Activated CD4-positive, alpha-beta T cell treated with anti-CD3 and anti-CD28 coated beads for 36 hours (primary cell): ENCODE data around the gene TNPO1. TPM values are rescaled to one million over a fixed set of nuclear protein-coding genes. Genes with fewer than 3 reads are reported as not detected.
"Not testable (repeated sequence)": the region's sequence is repeated elsewhere in the genome, so short reads cannot be mapped to it uniquely, and the experiment has no call there.

ENCODE experiments used
- ATAC-seq: fragments of 200-7000 bp; cut with Tn5 transposase; one replicate; pipeline ENCODE4 v1.10.0; 2021; ENCODE audit warnings: mild to moderate bottlenecking, moderate library complexity
- CTCF ChIA-PET: fragments of 350-600 bp; sonication (Branson Sonifier 250); formaldehyde crosslinking; loops from one replicate; lab custom pipeline; 2021; ENCODE audit warnings: antibody characterized with exemption; lab: Charles Lee
- POLR2A ChIA-PET: fragments of 350-600 bp; sonication (Branson Sonifier 250); formaldehyde crosslinking; loops from one replicate; lab custom pipeline; 2021; ENCODE audit warnings: antibody characterized with exemption, inconsistent platforms; lab: Charles Lee
- DNase-seq: peaks from one replicate; pipeline ENCODE4 v3.0.0-alpha.2; 2020
- H3K27ac Mint-ChIP-seq: one replicate; pipeline ENCODE4 v1.8.0; 2021; ENCODE audit warnings: mixed read lengths
- H3K27me3 Mint-ChIP-seq: one replicate; pipeline ENCODE4 v1.8.0; 2021; ENCODE audit warnings: mixed read lengths
- H3K36me3 Mint-ChIP-seq: one replicate; pipeline ENCODE4 v1.8.0; 2021; ENCODE audit warnings: low read depth, mixed read lengths
- H3K4me1 Mint-ChIP-seq: one replicate; pipeline ENCODE4 v1.8.0; 2021; ENCODE audit warnings: mixed read lengths
- H3K4me3 Mint-ChIP-seq: one replicate; pipeline ENCODE4 v1.8.0; 2021; ENCODE audit warnings: mild to moderate bottlenecking, moderate library complexity, mixed read lengths
- H3K9me3 Mint-ChIP-seq: one replicate; pipeline ENCODE4 v1.8.0; 2021; ENCODE audit warnings: low read depth, mixed read lengths
- intact Hi-C, 2 experiments: fragments of 100-400 bp; cut with DNase I in 1 of 2; cut with micrococcal nuclease in 1 of 2; formaldehyde crosslinking; loops; one replicate each; pipeline versions ENCODE4 v1.14.2 to v1.15.1; 2022 to 2024; cut with DNase I, micrococcal nuclease
- total RNA-seq, 2 experiments: library from RNA; stranded (reverse); gene quantifications; one replicate each; pipeline ENCODE4 v1.2.3, GENCODE V29; 2021

TNPO1 gene
- total RNA-seq, 2 experiments from 2014 or later: 107 to 162 TPM

DNA sequence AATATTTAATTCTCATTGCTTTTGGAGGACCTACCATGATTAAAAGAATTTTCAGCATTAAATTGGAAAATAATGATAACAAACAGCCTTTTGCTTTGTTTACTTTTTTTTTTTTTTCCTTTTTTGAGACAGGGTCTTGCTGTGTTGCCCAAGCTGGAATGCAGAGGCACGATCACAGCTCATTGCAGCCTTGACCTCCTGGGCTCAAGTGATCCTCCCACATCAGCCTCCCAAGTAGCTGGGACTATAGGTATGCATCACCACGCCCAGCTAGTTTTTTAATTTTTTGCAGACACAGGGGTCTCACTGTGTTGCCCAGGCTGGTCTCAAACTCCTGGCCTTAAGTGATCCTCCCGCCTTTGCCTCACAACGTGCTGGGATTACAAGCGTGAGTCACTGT, 23.8 kb upstream of the TNPO1 start:
- intact Hi-C loops, H3K9me3 Mint-ChIP-seq, DNase-seq, H3K4me3 Mint-ChIP-seq, H3K36me3 Mint-ChIP-seq, ATAC-seq, H3K27ac Mint-ChIP-seq, H3K27me3 Mint-ChIP-seq, H3K4me1 Mint-ChIP-seq: not testable (repeated sequence)
- ChIA-PET POLR2A (interaction anchor here (1.0 kb wide), 1 partner anchor 24 kb away, joined by 3 read pairs; no protein-coding TSS in a partner anchor), CTCF (interaction anchor here (0.6 kb wide), 1 partner anchor 53 kb away, joined by 3 read pairs; no protein-coding TSS in a partner anchor)

DNA sequence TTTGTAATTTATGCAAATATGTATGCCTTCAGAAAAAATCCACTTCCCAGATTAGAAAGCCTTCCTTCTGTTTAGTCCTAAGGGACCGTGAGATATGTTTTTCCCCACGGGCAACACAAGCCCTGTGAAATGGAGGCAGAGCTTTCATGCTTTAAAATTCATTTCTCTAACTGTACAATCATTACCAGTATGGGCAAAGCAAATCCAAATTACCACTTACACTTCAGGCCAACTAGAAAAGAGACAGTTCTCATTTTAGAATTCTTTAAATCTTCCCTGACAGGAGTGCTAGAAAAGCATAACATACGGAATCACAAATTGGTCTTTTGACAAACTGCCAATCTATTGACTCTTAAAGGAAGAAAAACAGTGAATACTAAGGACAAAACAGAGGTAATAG, 20.5 kb upstream of the TNPO1 start:
- Mint-ChIP-seq H3K9me3 (no peaks in the 10 kb centered on the region), H3K27me3 (peaks cover 13% of the 10 kb centered on the region), H3K4me3 (no peak overlapping the region), H3K27ac (no peak overlapping the region), H3K36me3 (no peaks in the 10 kb centered on the region), H3K4me1 (no peaks in the 10 kb centered on the region)
- ChIA-PET POLR2A (no interaction called here), CTCF (interaction anchor here (0.6 kb wide), 1 partner anchor 161 kb away, joined by 3 read pairs; no protein-coding TSS in a partner anchor)
- ATAC-seq: no peak
- intact Hi-C loops: no loop called here
- no peak for DNase-seq

DNA sequence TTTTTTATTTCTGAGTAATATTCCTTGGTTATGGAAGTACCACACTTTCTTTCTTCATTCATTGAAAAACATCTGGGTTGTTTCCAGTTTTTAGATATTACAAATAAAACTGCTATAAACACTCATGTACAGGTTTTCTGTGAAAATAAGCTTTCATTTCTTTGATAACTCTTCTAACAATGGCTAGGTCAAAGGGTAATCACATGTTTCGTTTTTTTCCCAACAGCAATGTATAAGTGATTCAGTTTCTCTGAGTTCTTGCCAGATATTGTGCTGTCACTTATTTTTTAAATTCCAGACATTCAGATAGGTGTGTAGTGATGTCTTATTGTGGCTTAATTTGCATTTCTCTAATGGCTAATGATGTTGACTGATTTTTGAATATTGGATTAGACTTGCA, 16.7 kb upstream of the TNPO1 start:
- CTCF ChIA-PET: no interaction called here

DNA sequence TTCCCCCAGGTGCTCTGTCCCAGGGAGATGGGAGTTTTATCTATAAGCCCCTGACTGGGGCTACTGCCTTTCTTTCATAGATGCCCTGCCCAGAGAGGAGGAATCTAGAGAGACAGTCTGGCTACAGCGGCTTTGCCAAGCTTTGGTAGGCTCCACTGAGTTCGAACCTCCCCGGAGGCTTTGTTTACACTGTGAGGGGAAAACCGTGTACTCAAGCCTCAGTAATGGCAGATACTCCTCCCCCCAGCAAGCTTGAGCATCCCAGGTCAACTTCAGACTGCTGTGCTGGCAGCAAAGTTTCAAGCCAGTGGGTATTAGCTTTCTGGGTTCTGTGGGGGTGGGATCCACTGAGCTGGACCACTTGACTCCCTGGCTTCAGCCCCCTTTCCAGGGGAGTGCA, 7.8 kb upstream of the TNPO1 start:
- H3K4me3 Mint-ChIP-seq, H3K4me1 Mint-ChIP-seq, DNase-seq, H3K27ac Mint-ChIP-seq, H3K36me3 Mint-ChIP-seq, intact Hi-C loops, H3K9me3 Mint-ChIP-seq, ATAC-seq: not testable (repeated sequence)
- CTCF ChIA-PET: interaction anchor here (1.9 kb wide), 1 partner anchor 41 kb away, joined by 4 read pairs; no protein-coding TSS in a partner anchor
- POLR2A ChIA-PET: interaction anchor here (0.5 kb wide), 1 partner anchor 198 kb away, joined by 3 read pairs; no protein-coding TSS in a partner anchor
- H3K27me3 Mint-ChIP-seq: peaks cover 32% of the 10 kb centered on the region

More for the DNA sequence above, 16.7 kb upstream of the TNPO1 start:
- no peak overlapping the region for H3K4me3 Mint-ChIP-seq
- peaks cover 20% of the 10 kb centered on the region for H3K27me3 Mint-ChIP-seq
- H3K4me1 Mint-ChIP-seq: no peaks in the 10 kb centered on the region
- DNase-seq (no peak), ATAC-seq (no peak)
- H3K36me3 Mint-ChIP-seq: no peaks in the 10 kb centered on the region
- no peak overlapping the region for H3K27ac Mint-ChIP-seq
- H3K9me3 Mint-ChIP-seq: peaks cover under 1% of the 10 kb centered on the region
- intact Hi-C loops: no loop called here
- POLR2A ChIA-PET: no interaction called here

DNA sequence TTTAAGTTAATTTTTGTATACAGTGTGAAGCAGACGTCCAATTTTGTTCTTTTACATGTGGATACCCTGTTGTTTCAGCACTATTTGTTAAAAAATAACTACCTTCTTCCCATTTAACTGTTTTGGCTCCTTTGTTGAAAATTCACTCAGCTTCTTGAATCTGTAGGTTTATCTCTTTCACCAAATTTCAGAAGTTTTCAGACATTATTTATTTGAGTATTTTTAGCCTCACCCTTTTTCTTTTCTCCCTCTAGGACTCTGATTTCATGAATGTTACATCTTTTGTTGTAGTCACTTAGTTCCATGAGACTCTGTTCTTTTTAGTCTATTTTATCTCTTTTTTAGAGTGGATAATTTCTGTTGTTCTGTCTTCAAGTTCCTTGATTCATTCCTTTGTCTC, 4.6 kb upstream of the TNPO1 start:
- Mint-ChIP-seq H3K36me3 (no peaks in the 10 kb centered on the region), H3K4me1 (no peaks in the 10 kb centered on the region), H3K27me3 (peaks cover 28% of the 10 kb centered on the region), H3K9me3 (no peaks in the 10 kb centered on the region), H3K4me3 (no peak overlapping the region), H3K27ac (no peak overlapping the region)
- ATAC-seq: no peak
- CTCF ChIA-PET: no interaction called here
- intact Hi-C loops: loop anchor here in 1 of 2 experiments (10.0 kb wide), 1 partner anchor 447 kb away; no protein-coding TSS in a partner anchor
- POLR2A ChIA-PET: no interaction called here
- no peak for DNase-seq

DNA sequence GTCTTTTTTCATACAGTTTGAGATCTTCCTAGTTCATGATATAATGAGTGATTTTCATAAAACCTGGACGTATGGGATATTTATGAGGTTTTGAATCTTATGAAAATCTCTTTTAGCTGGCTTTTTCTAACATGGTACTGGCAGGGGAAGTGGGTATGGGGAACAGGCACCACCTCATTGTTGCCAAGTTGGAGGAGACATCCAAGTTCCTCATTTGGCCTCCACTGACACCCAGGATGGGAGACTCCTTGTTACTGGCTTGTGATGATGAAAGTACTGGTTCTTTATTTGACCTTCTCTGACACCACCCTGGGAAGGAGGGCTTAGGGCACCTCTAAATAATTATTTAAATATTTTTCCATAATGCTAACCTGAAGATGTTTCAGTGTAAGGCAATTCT, 4.0 kb upstream of the TNPO1 start:
- Mint-ChIP-seq H3K4me1 (no peaks in the 10 kb centered on the region), H3K27me3 (peaks cover 25% of the 10 kb centered on the region), H3K36me3 (no peaks in the 10 kb centered on the region), H3K27ac (no peak overlapping the region), H3K9me3 (no peaks in the 10 kb centered on the region), H3K4me3 (no peak overlapping the region)
- DNase-seq (no peak), ATAC-seq (no peak)
- intact Hi-C loops: loop anchor here in 1 of 2 experiments (10.0 kb wide), 1 partner anchor 448 kb away; no protein-coding TSS in a partner anchor
- POLR2A ChIA-PET: no interaction called here
- CTCF ChIA-PET: no interaction called here

DNA sequence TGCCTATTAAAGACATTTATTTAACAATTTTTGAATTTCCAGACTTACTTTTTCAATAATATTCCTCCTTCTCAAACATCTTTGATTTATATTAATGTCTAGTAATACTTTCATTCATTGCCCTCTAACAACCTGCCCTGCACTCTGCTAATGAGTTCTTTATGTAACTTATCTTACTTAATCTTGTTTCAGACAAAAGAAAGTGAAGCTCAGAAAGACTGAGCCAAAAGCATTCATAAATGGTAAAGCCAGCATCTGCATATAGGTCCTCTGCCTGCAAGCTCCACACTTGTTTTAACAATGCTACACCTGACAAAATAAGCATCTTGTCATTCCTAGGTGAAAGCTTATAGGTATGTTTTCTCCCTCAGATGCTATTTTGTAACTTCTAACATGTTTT, 2.4 kb upstream of the TNPO1 start:
- Mint-ChIP-seq H3K27ac (no peak overlapping the region), H3K4me1 (peaks cover 12% of the 10 kb centered on the region), H3K36me3 (no peaks in the 10 kb centered on the region), H3K4me3 (no peak overlapping the region), H3K27me3 (peaks cover 22% of the 10 kb centered on the region), H3K9me3 (no peaks in the 10 kb centered on the region)
- ChIA-PET CTCF (interaction anchor here (1.3 kb wide), 1 partner anchor 16 kb away, joined by 3 read pairs; no protein-coding TSS in a partner anchor), POLR2A (no interaction called here)
- DNase-seq (no peak), ATAC-seq (no peak)
- intact Hi-C loops: loop anchor here in 1 of 2 experiments (10.0 kb wide), 1 partner anchor 449 kb away; no protein-coding TSS in a partner anchor

DNA sequence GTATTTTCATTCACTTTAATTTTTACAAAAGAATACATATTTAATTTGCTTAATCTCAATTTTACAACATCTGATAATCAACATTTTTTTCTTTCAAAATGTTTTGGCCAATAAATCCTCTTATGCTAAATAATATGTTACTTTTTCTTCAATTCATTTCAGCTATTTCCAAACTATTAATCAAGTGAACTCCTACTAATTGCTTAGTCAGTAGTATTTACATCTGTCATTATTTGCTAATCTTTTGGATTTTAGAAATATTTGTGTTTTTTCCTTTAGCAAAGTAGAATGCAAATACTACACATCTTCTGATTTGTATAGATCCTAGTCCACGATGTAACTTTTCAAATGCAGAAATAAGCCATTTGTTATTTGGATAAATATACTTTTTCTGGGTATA, 1.6 kb upstream of the TNPO1 start:
- Mint-ChIP-seq H3K9me3 (no peaks in the 10 kb centered on the region), H3K4me1 (peaks cover 14% of the 10 kb centered on the region), H3K36me3 (no peaks in the 10 kb centered on the region), H3K27ac (no peak overlapping the region), H3K27me3 (peaks cover 18% of the 10 kb centered on the region), H3K4me3 (no peak overlapping the region)
- DNase-seq (no peak), ATAC-seq (no peak)
- intact Hi-C loops: loop anchor here (5.0 to 10.0 kb wide), 2 partner anchors 450 to 508 kb away; no protein-coding TSS in a partner anchor
- CTCF ChIA-PET: interaction anchor here (1.3 kb wide), 1 partner anchor 15 kb away, joined by 3 read pairs; no protein-coding TSS in a partner anchor
- POLR2A ChIA-PET: no interaction called here

DNA sequence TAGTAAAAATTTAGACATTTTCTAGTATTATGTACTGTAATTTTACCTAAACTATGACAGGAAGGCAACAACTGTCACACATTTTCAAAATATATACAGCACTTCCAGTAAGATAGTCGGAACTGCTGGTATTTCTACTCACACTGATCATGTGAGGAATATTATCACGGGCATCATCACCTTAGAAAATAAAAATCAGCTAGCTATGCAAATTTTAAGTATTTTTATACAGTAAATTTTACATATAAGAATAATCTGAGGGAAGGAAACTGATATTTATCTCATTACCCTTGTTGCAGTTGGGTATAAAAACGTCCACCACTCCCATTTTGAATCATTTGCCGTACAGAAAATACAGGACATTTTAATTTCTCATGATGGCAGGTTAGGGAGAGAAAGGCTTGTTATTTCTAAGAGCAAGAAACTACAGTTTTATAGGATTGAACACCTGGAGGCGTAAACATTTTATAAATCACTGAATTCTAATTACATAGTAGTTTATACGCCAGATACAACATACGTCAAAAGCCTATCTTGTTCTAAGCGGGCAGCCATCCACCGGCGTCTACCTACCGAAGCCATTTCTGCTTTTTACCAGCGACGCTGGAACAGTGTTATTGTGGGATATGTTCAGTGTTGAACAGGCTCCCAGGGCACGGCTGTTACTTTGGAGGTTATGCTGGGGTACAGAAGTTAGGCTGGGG, 729 bp upstream of the TNPO1 start:
- H3K27me3 Mint-ChIP-seq: peaks cover 18% of the 10 kb centered on the region
- H3K27ac Mint-ChIP-seq: peak overlapping the region; percentile 85
- intact Hi-C loops: loop anchor here (1.0 to 10.0 kb wide), 8 partner anchors 33 to 508 kb away; no protein-coding TSS in a partner anchor
- DNase-seq (no peak), ATAC-seq (no peak)
- no peaks in the 10 kb centered on the region for H3K9me3 Mint-ChIP-seq
- CTCF ChIA-PET: no interaction called here
- POLR2A ChIA-PET: no interaction called here
- H3K36me3 Mint-ChIP-seq: no peaks in the 10 kb centered on the region
- peaks cover 14% of the 10 kb centered on the region for H3K4me1 Mint-ChIP-seq
- peak overlapping the region; percentile 88 for H3K4me3 Mint-ChIP-seq

DNA sequence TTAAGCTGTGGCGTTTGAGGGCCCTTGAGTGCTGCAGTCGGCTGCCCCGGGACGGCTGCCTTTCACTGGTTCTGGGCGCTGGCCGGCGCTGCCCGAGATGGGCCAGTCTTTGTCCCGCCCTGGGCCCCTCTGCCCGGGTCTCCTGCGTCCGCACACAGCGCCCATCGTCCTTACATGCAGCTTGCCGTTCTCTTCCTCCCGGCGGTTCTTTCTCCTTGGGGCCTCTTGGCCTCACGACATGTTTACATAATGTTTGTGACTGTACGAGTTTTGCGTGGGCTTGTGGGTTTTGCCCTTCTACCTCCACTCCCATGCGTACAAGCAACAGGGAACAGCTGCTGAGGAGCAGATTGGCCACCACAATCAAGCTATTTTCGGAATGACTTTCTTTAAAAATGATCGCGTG, 618 bp downstream of the TNPO1 start:
- no peaks in the 10 kb centered on the region for H3K36me3 Mint-ChIP-seq
- intact Hi-C loops: loop anchor here (1.0 to 10.0 kb wide), 6 partner anchors 31 to 510 kb away; no protein-coding TSS in a partner anchor

DNA sequence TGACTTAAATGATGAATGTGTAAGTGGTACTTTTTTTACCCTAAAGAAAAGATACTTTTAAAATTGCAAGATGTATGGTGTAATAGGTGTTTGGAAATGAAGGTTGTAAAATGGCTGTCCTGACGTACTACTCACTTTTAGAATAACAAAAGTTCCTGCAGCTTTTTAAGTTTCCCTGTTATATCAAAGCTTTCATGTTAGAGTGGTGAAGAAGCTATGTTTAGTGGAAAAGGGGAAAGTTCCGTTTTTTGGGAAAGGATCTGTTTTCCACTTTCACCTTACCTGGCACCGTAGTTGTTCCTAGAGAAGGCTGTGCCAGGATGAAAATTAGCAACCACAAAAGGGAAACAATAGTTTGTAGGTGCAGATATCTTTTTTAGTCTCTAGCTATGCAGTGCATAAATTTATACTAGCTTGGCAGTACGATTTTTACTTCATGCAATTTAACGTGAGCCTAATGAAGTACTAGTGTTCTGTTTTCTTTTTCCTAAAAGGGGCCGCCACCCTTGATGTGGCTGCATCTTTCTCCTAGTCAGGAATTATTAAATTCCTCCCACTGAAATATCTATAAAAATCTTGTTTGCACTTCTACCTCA, 1.3 kb downstream of the TNPO1 start:
- H3K27ac Mint-ChIP-seq: peak overlapping the region; percentile 83
- no peaks in the 10 kb centered on the region for H3K9me3 Mint-ChIP-seq
- H3K4me1 Mint-ChIP-seq: peaks cover 24% of the 10 kb centered on the region
- ChIA-PET CTCF (interaction anchor here (0.7 to 4.9 kb wide), 15 partner anchors 8 to 207 kb away, joined by 3 to 53 read pairs (median 5); no protein-coding TSS in a partner anchor), POLR2A (interaction anchor here (0.8 to 1.2 kb wide), 3 partner anchors 25 to 31 kb away, joined by 3 to 4 read pairs (median 3); no protein-coding TSS in a partner anchor)
- peak overlapping the region; percentile 88 for H3K4me3 Mint-ChIP-seq
- intact Hi-C loops: loop anchor here (1.0 to 10.0 kb wide), 6 partner anchors 31 to 510 kb away; no protein-coding TSS in a partner anchor
- no peaks in the 10 kb centered on the region for H3K36me3 Mint-ChIP-seq
- no peak for DNase-seq
- no peak for ATAC-seq
- H3K27me3 Mint-ChIP-seq: peaks cover 5% of the 10 kb centered on the region

More for the DNA sequence above, 618 bp downstream of the TNPO1 start:
- CTCF ChIA-PET: interaction anchor here (0.8 to 4.9 kb wide), 10 partner anchors 9 to 206 kb away, joined by 3 to 53 read pairs (median 5); no protein-coding TSS in a partner anchor
- DNase-seq (peak; percentile 74), ATAC-seq (peak; percentile 43)
- POLR2A ChIA-PET: interaction anchor here (0.7 to 1.2 kb wide), 4 partner anchors 25 to 497 kb away, joined by 3 to 4 read pairs (median 3); partner anchors contain the start of genes MRPS27 and PTCD2
- peak overlapping the region; percentile 88 for H3K4me3 Mint-ChIP-seq
- H3K4me1 Mint-ChIP-seq: peaks cover 19% of the 10 kb centered on the region
- peaks cover 11% of the 10 kb centered on the region for H3K27me3 Mint-ChIP-seq
- peak overlapping the region; percentile 83 for H3K27ac Mint-ChIP-seq
- H3K9me3 Mint-ChIP-seq: no peaks in the 10 kb centered on the region
